ENCODE results near the gene DOCK1.
A peak's percentile ranks its signal among the peaks of the same experiment; 100 is the strongest.

Gene DOCK1

GRCh38 chr10:127151981-127152699 lies 246.9 kb downstream of the DOCK1 start:
- DNase-seq = peak in 2 of 10 donors; percentile 20 to 77
- intact Hi-C loops (cut with DNase I) = loop anchor here (5.0 kb wide), 1 partner anchor 40 kb away; no protein-coding TSS in a partner anchor

DNA sequence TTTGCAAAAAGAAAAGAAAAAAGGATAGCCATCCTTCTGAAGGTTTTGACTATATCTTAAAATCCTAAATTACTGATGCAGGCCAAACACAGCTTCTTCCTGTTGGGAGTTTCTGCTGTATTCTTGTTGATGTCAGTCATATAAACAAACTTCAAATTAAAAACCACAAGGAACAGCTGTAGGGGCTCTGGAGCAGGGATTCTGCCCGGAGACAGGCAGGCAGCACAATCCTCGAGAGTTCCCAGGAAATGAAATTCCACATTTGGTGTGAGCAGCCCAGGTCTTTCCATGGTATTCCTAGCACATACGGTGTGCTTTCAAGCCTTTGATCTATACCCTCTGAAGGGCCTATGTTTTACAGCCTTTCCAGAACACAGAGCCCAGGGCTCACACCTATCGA lies 248.0 kb downstream of the DOCK1 start:
- no peak for DNase-seq
- intact Hi-C loops (cut with DNase I) = loop anchor here (5.0 kb wide), 1 partner anchor 39 kb away; no protein-coding TSS in a partner anchor

DNA sequence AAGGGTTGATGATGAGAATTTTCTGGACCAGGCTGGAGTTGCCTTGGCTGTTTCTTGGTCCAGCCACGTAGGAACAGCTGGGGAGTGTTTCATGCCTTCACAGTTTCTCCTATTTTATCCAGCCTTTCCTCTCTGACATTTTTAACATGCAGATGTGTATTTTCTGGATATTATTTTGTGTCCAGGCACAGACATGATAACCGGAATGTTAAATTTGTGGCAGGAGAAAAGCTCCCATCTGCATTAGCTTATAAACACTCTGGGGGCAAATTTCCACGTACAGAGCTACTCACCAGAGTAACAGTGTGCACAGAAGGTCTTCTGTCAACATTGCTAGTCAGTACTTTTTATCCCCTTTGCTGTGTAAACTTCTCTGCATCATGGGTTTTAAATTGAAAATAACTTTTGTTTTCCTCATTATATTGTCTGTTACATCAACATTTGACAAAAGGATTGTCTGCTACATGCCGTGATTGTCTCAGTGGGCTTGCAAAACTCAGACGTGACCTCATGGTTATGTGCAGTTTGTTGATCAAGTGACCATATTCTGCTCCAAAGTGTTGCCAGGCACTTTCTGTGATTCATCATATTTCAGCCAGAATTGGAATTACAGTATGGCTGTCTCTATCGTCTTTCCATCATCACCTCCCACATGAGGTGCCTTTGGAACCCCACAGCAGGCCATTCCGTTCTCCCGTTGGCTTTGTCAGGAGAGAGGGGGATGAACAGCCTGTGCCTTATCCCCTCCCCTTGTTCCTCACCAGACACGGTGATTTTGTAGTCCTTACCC lies 249.8 kb downstream of the DOCK1 start:
- no peak for DNase-seq
- intact Hi-C loops (cut with DNase I) = loop anchor here (5.0 kb wide), 1 partner anchor 37 kb away; no protein-coding TSS in a partner anchor

GRCh38 chr10:127157089-127157488 lies 251.9 kb downstream of the DOCK1 start:
- intact Hi-C loops (cut with DNase I) = no loop called here
- DNase-seq = no peak

DNA sequence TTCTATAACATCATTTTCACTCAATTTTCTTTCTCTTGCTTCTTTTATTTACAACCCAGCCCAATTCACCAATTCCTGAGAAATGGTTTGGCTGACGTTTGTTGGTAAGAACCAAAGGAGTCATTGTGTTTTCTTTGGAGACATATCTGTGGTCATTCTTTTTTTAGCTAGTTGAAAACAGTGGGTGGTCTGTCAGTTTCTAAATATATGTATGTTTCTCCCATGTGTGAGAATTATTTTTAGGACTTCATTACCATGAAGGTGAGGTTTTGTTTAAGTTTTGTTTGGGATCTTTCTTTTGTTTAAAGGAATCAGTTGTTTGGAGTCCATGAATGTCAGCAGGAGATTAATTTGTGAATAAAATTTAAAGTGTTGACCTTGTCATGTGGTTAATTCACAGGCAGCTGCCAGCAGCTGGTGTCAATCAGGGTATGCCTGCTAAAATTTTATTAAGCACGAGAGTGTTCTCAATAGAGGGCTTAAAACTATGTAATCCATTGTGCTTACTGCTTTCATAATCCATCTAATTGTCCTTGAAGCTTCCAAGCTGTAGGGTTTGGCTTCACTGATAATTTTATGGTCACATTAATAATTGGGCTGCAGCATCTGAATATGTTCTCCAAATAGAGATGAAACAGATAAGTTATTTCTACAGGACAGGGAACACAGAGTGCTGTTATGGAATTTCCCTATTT lies 252.4 kb downstream of the DOCK1 start:
- DNase-seq = no peak
- intact Hi-C loops (cut with DNase I) = no loop called here

- intact Hi-C loops (cut with DNase I) = no loop called here
- no peak for DNase-seq
Observed at GRCh38 chr10:127158662-127159061, 253.4 kb downstream of the DOCK1 start.

- peak in 2 of 10 donors; percentile 46 to 59 for DNase-seq
- intact Hi-C loops (cut with DNase I) = no loop called here
Observed at GRCh38 chr10:127159648-127160245, 254.5 kb downstream of the DOCK1 start.

DNA sequence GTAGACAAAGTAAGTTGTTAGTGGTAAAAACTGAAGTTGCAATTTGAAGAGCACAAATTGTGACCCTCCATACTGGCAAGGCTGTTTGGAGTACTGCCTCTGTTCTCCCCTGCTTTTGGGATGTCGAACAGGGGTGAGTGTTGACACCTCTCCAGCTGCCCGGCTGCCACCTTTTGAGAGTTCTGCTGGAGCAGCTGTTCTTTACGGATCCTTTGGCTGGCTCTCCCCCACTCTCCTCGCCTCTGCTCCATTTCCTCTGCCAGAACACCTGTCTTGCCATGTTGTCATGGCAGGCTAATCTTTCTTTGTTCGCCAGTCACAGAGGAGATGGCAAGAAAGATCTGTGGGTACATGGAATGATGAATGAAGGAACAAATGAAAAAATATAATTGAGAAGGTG lies 256.3 kb downstream of the DOCK1 start:
- DNase-seq = peak in 1 of 10 donors; percentile 57
- intact Hi-C loops (cut with DNase I) = no loop called here

DNA sequence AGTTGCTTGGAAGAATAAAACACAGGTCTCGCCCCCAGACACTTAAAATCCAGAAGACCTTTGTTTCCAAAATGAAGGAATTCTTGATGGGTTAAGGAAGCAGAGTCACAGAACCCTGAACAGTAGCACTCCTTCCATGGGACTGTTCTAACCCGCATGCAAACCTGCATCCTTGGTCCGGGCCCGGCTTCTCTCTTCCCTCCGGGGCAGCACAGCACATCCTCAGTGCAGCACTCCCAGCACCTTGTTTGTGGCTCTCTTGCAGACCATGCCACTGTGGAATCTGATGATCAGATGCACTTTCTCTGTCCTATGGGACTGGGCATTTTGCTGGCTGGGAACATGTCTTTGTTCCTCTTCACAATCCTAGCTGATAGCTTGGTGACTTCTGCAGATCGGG lies 257.6 kb downstream of the DOCK1 start:
- peak in 1 of 10 donors; percentile 63 for DNase-seq
- intact Hi-C loops (cut with DNase I) = no loop called here

GRCh38 chr10:127168261-127168660 lies 263.0 kb downstream of the DOCK1 start:
- intact Hi-C loops (cut with DNase I) = no loop called here
- peak in 3 of 10 donors; percentile 21 to 88 (median 44) for DNase-seq

DNA sequence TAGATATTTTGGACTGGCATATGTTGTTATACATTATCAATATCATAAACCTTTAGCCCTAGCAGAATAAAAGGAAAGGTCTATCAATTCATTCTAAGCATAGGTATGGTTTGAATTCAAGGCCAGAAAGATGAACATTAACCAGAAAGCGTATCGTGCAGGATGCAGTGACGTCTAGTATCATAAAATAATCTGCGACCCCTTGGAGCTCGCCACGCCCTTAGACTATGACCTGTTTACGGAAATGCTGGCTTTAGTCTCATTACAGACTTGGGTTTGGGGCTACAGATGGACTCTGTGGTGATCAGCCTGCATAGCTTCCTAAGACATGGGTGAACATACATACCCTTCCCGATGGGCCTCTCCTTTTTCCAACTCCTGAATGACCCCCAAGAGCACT lies 269.6 kb downstream of the DOCK1 start:
- DNase-seq = no peak
- intact Hi-C loops (cut with DNase I) = no loop called here

- intact Hi-C loops (cut with DNase I) = no loop called here
- no peak for DNase-seq
Observed at GRCh38 chr10:127175357-127176110, 270.3 kb downstream of the DOCK1 start.

- DNase-seq = no peak
- intact Hi-C loops (cut with DNase I) = no loop called here
Observed at GRCh38 chr10:127176649-127177048, 271.4 kb downstream of the DOCK1 start.

DNA sequence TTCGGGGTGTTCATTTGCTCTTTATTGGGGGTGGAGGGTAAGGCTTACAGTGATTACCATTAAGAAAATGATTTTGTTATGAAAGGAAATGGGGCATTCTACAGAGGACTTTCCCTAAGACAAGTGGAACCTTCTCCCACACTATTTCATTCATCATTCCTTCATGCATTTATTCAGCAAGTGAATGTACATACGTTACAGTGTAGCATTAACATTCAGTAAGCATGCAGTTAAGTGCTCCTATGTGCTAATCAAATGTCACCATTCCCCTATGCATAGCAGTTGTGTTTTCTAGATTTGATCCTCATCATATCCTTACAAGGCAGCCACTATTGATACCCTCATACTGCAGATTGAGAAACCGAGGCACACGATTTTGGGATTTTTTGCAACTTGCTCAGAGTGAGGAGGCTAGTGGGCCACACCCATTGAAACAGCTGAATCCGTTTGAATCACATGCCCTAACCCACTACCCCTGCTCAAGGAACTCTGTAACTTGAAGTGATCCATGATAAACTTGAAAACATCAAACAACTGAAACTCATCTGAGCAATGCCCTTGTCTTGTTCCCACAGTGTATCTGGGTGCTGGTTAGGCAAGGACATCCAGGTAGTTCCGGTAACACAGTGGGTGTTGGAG lies 274.5 kb downstream of the DOCK1 start:
- no peak for DNase-seq
- intact Hi-C loops (cut with DNase I) = no loop called here

DNA sequence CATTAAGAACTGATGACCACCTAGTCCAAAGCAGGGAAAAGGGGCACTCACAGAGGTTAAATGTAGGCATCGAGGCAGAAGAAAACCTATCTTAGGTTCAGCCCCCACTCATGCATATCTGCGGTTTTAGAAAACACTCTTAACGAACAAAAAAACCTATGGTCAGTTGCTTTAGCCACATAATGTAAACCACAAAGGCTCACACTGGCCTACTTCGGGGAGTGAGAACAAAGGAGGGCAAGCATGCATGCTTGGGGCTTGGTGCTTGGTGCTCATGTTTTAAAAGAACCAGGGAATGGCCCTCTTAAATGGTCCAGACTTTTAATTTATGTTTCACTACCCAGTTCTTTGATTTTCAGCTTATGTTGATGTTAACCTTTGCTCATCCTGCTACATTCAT lies 276.9 kb downstream of the DOCK1 start:
- intact Hi-C loops (cut with DNase I) = no loop called here
- no peak for DNase-seq

- DNase-seq = no peak
- intact Hi-C loops (cut with DNase I) = no loop called here
Observed at GRCh38 chr10:127184582-127184981, 279.4 kb downstream of the DOCK1 start.

DNA sequence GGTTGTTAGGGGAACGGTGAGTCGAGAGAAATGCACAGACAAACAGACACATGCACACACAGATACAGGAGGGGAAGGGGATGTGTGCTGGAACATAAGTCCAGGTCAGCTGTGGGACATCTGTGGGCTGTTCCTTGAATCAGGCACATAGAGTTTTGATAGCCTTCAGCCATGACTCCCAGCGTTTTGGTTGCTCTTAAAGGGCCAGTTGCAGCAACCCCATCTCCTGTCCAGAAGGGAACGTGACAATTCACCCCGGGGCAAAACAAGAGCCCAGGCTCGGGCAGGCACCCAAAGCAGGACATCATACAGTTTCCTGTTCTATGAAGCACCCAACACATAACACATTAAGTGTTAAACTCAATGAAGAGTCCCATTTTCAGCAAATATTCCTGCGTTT lies 281.6 kb downstream of the DOCK1 start:
- intact Hi-C loops (cut with DNase I) = no loop called here

DNA sequence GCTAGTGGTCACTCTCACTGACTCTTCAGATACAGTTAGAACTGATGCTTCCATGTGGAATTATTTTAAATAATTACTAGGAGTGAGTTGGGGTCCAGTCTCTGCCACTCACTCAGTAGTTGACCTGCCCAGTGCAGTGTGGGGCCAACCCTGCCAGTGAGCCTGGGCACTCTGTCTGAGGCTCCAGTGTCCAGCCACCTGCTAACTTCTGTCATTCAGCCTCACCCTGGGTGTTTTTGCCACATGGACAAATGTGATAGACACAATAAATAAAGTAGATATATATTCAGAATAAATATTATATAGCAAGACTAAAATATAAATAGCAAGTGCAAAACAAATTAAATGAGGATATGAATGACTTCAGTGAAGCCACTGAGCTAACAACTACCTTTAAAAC lies 284.0 kb downstream of the DOCK1 start:
- no peak for DNase-seq
- intact Hi-C loops (cut with DNase I) = no loop called here

More for the DNA sequence above, 281.6 kb downstream of the DOCK1 start:
- no peak for DNase-seq

GRCh38 chr10:127190427-127190826 lies 285.2 kb downstream of the DOCK1 start:
- intact Hi-C loops (cut with DNase I) = loop anchor here (5.0 kb wide), 1 partner anchor 38 kb away; no protein-coding TSS in a partner anchor
- no peak for DNase-seq

Data from posterior cingulate gyrus (tissue), 11 donors.